Calu3 (cell line): ENCODE results near the gene ADCY3. TPM values are rescaled to one million over a fixed set of nuclear protein-coding genes. Genes with fewer than 3 reads are reported as not detected.
A peak's percentile ranks its signal among the peaks of the same experiment; 100 is the strongest.

Experiments
- BruUV-seq: library from RNA; stranded (reverse); fragments of 400-500 nt; replicated peaks from 2 replicates; lab custom pipeline; 2021; lab: Mats Ljungman, UMichigan
- CTCF ChIA-PET: fragments of 300-600 bp; sonication (Branson Sonifier 250); formaldehyde crosslinking; loops from one replicate; lab custom pipeline; 2022; ENCODE audit warnings: antibody characterized with exemption; lab: Charles Lee
- DNase-seq: peaks from one replicate; pipeline ENCODE4 v3.0.0; 2022
- H3K27ac Mint-ChIP-seq: one replicate; pipeline ENCODE4 v1.8.0; 2022; ENCODE audit warnings: mixed read lengths; ENCODE audit not compliant: unreplicated experiment
- H3K27me3 Mint-ChIP-seq: one replicate; pipeline ENCODE4 v1.8.0; 2022; ENCODE audit warnings: mixed read lengths; ENCODE audit not compliant: unreplicated experiment
- H3K36me3 Mint-ChIP-seq: one replicate; pipeline ENCODE4 v1.8.0; 2022; ENCODE audit warnings: mild to moderate bottlenecking, moderate library complexity, mixed read lengths; ENCODE audit not compliant: insufficient read depth, unreplicated experiment
- H3K4me1 Mint-ChIP-seq: one replicate; pipeline ENCODE4 v1.8.0; 2022; ENCODE audit warnings: mild to moderate bottlenecking, low read depth, mixed read lengths; ENCODE audit not compliant: unreplicated experiment
- H3K4me3 Mint-ChIP-seq: one replicate; pipeline ENCODE4 v1.8.0; 2022; ENCODE audit warnings: mild to moderate bottlenecking, low read depth, moderate library complexity, mixed read lengths; ENCODE audit not compliant: unreplicated experiment
- H3K9me3 Mint-ChIP-seq: one replicate; pipeline ENCODE4 v1.8.0; 2022; ENCODE audit warnings: low read depth, mixed read lengths; ENCODE audit not compliant: unreplicated experiment
- intact Hi-C: fragments of 100-400 bp; cut with micrococcal nuclease; formaldehyde crosslinking; loops from one replicate; pipeline ENCODE4 v1.10.0; 2022; ENCODE audit not compliant: unreplicated experiment
- total RNA-seq: library from RNA; stranded (reverse); gene quantifications from 2 replicates; pipeline ENCODE4 v1.2.3, GENCODE V29; 2022
- TF ChIP-seq, protein P1 (sequence below): fragments of 200-600 bp; IDR thresholded peaks from one replicate; pipeline ENCODE4 v1.8.0; 2022; ENCODE audit warnings: antibody characterized with exemption; ENCODE audit not compliant: unreplicated experiment

Gene ADCY3
- total RNA-seq, 1 experiment from 2014 or later, result 63.7 TPM

- BruUV-seq, result no TSS peak
- intact Hi-C loops, result no loop called here
- no peak for DNase-seq
- H3K4me3 Mint-ChIP-seq, result no peak overlapping the region
- TF ChIP-seq, protein P1, sequence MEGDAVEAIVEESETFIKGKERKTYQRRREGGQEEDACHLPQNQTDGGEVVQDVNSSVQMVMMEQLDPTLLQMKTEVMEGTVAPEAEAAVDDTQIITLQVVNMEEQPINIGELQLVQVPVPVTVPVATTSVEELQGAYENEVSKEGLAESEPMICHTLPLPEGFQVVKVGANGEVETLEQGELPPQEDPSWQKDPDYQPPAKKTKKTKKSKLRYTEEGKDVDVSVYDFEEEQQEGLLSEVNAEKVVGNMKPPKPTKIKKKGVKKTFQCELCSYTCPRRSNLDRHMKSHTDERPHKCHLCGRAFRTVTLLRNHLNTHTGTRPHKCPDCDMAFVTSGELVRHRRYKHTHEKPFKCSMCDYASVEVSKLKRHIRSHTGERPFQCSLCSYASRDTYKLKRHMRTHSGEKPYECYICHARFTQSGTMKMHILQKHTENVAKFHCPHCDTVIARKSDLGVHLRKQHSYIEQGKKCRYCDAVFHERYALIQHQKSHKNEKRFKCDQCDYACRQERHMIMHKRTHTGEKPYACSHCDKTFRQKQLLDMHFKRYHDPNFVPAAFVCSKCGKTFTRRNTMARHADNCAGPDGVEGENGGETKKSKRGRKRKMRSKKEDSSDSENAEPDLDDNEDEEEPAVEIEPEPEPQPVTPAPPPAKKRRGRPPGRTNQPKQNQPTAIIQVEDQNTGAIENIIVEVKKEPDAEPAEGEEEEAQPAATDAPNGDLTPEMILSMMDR, result no peak
- CTCF ChIA-PET, result no interaction called here
- peaks cover 6% of the 10 kb centered on the region for H3K27me3 Mint-ChIP-seq
- no peak overlapping the region for H3K27ac Mint-ChIP-seq
- H3K36me3 Mint-ChIP-seq, result no peaks in the 10 kb centered on the region
- no peaks in the 10 kb centered on the region for H3K4me1 Mint-ChIP-seq
- no peaks in the 10 kb centered on the region for H3K9me3 Mint-ChIP-seq
These were observed 8.0 kb upstream of the ADCY3 start for GRCh38 chr2:24928036-24928435.

DNA sequence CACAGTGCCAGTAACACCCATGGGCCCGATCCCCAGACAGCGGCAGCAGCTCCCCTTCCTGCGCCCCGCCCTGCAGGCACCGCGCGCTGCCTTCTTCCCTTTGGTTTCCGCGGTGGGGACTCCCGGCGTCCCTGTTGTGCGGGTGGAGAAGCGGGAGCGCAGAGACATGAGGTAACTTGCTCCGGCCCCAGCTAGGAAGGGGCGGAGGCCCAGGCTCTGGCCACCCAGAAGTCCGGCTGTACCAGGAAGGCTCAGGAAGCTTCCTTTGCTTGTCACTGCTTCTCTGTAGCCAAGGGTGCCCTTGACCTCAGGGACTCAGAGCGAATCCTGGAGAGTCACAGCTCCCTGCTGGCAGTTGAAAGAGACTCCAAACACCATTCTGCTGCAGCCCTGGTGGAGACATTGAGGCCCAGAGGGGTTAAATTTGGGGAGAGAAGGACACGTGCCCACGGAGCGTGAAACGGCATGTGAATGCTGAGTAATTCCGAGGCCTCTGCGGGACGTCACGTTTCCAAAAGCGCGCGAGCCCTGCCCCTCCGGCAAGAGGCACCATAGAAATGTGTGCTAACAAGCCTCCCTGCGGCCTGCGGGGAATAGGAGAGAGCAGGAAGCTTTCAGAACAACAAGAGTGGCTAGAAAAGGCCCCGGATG is 6.7 kb upstream of the ADCY3 start:
- BruUV-seq, result no TSS peak
- CTCF ChIA-PET, result no interaction called here
- Mint-ChIP-seq H3K36me3 (no peaks in the 10 kb centered on the region), H3K9me3 (no peaks in the 10 kb centered on the region), H3K27ac (no peak overlapping the region), H3K27me3 (no peaks in the 10 kb centered on the region), H3K4me1 (no peaks in the 10 kb centered on the region), H3K4me3 (peak overlapping the region; percentile 50)
- intact Hi-C loops, result no loop called here
- TF ChIP-seq, protein P1, result no peak
- DNase-seq, result no peak

GRCh38 chr2:24926220-24926601 is 6.2 kb upstream of the ADCY3 start:
- Mint-ChIP-seq H3K36me3 (no peaks in the 10 kb centered on the region), H3K27ac (no peak overlapping the region), H3K4me3 (peak overlapping the region; percentile 50), H3K27me3 (no peaks in the 10 kb centered on the region), H3K4me1 (no peaks in the 10 kb centered on the region), H3K9me3 (no peaks in the 10 kb centered on the region)
- intact Hi-C loops, result no loop called here
- DNase-seq, result no peak
- TF ChIP-seq, protein P1, result no peak
- BruUV-seq, result no TSS peak
- CTCF ChIA-PET, result no interaction called here

DNA sequence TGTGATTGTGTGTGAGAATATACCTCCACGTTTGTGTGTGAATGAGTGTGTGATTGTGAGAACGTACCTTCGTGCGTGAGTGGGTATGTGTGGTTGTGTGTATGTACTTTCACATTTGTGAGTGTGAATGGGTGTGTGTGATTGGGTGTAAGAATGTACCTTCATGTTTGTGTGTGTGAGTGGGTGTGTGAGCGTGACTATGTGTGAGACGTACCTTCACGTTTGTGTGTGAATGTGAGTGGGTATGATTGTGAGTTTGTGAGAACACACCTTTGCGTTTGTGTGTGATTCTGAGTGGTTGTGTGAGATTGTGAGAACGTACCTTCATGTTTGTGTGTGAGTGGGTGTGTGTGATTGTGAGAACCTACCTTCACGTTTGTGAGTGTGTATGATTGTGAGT is 5.8 kb upstream of the ADCY3 start:
- Mint-ChIP-seq H3K4me1 (no peaks in the 10 kb centered on the region), H3K4me3 (no peak overlapping the region), H3K36me3 (no peaks in the 10 kb centered on the region), H3K9me3 (no peaks in the 10 kb centered on the region), H3K27ac (no peak overlapping the region), H3K27me3 (no peaks in the 10 kb centered on the region)
- DNase-seq, result no peak
- CTCF ChIA-PET, result no interaction called here
- TF ChIP-seq, protein P1, result no peak
- no TSS peak for BruUV-seq
- intact Hi-C loops, result no loop called here
